Body of pancreas (tissue), 4 donors: ENCODE results near the gene SDS.

ENCODE experiments used
- CTCF ChIP-seq, 7 experiments: fragments of 450-650 bp in 4 of 7; fragments of 200-600 bp in 3 of 7; sonication (generic) in 3 of 7; IDR thresholded peaks; one replicate each; pipeline ENCODE4 v1.5.1; 2016 to 2019; ENCODE audit warnings: antibody characterized with exemption in 7 of 7
- POLR2A ChIP-seq, 3 donors: fragments of 450-650 bp; IDR thresholded peaks; one replicate each; pipeline ENCODE4 v1.6.1; 2016; ENCODE audit warnings: antibody characterized with exemption in 3 of 3, mild to moderate bottlenecking in 2 of 3

GRCh38 chr12:113369391-113369985, 34.2 kb downstream of the SDS start:
- TF ChIP-seq POLR2A (IDR thresholded peaks at IDR 0.05) (no peak), CTCF (IDR thresholded peaks at IDR 0.05) (no peak)
